ENCODE results near the gene TIMP1.
"Not testable (repeated sequence)": the region's sequence is repeated elsewhere in the genome, so short reads cannot be mapped to it uniquely, and the experiment has no call there.

Gene TIMP1

DNA sequence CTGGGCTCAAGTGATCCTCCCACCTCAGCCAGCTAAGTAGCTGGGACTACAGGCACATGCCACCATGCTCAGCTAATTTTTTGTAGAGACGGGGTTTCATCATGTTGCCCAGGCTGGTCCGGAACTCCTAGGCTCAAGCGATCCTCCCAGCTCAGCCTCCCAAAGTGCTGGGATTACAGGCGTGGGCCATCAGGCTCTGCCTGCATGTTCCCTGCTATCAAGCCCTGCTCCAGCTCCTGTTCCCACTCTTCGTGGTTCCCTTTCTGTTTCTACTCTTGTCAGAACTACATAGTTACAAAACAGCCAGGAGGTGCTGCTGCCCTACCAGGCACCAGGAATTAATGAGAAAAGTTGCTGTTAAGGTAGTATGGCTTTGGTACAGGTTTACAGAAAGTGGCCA is 8.7 kb downstream of the TIMP1 start:
- DNase-seq (ENCODE audit: low read depth, low spot score) = no peak
- no peaks in the 10 kb centered on the region for H3K9me3 ChIP-seq (ENCODE audit: insufficient read depth, low read length)
- H3K36me3 ChIP-seq (ENCODE audit: insufficient read depth, insufficient read length, low read length) = peaks cover 13% of the 10 kb centered on the region
- no peaks in the 10 kb centered on the region for H3K27me3 ChIP-seq (ENCODE audit: insufficient read depth, insufficient read length)
- no peaks in the 10 kb centered on the region for H3K4me1 ChIP-seq (ENCODE audit: insufficient read depth, insufficient read length)
- TF ChIP-seq YY1 (IDR thresholded peaks at IDR 0.05; ENCODE audit: insufficient read depth, insufficient read length) (no peak), ZNF274 (IDR thresholded peaks at IDR 0.05; ENCODE audit: low read depth, low read length) (no peak), SUZ12 (IDR thresholded peaks at IDR 0.05; ENCODE audit: extremely low read depth, insufficient read depth, insufficient read length) (no peak)
- no peak overlapping the region for H3K9ac ChIP-seq (ENCODE audit: insufficient read length, low read depth)
- no peak overlapping the region for H3K4me3 ChIP-seq (ENCODE audit: insufficient read length, low read depth)

GRCh38 chrX:47593522-47593921 is 11.3 kb downstream of the TIMP1 start:
- Histone ChIP-seq H3K9me3 (ENCODE audit: insufficient read depth, low read length) (no peaks in the 10 kb centered on the region), H3K4me1 (ENCODE audit: insufficient read depth, insufficient read length) (no peaks in the 10 kb centered on the region), H3K4me3 (ENCODE audit: insufficient read length, low read depth) (no peak overlapping the region), H3K9ac (ENCODE audit: insufficient read length, low read depth) (no peak overlapping the region), H3K27me3 (ENCODE audit: insufficient read depth, insufficient read length) (no peaks in the 10 kb centered on the region), H3K36me3 (ENCODE audit: insufficient read depth, insufficient read length, low read length) (no peaks in the 10 kb centered on the region)
- no peak for DNase-seq (ENCODE audit: low read depth, low spot score)
- no peak for TF ChIP-seq ZNF274 (IDR thresholded peaks at IDR 0.05; ENCODE audit: low read depth, low read length)
- TF ChIP-seq SUZ12 (IDR thresholded peaks at IDR 0.05; ENCODE audit: extremely low read depth, insufficient read depth, insufficient read length) = no peak
- no peak for TF ChIP-seq YY1 (IDR thresholded peaks at IDR 0.05; ENCODE audit: insufficient read depth, insufficient read length)

GRCh38 chrX:47595716-47596251 is 13.5 kb downstream of the TIMP1 start:
- H3K9me3 ChIP-seq (ENCODE audit: insufficient read depth, low read length) = no peaks in the 10 kb centered on the region
- no peak for DNase-seq (ENCODE audit: low read depth, low spot score)
- H3K27me3 ChIP-seq (ENCODE audit: insufficient read depth, insufficient read length) = no peaks in the 10 kb centered on the region
- H3K36me3 ChIP-seq (ENCODE audit: insufficient read depth, insufficient read length, low read length) = no peaks in the 10 kb centered on the region
- no peak overlapping the region for H3K9ac ChIP-seq (ENCODE audit: insufficient read length, low read depth)
- no peak overlapping the region for H3K4me3 ChIP-seq (ENCODE audit: insufficient read length, low read depth)
- H3K4me1 ChIP-seq (ENCODE audit: insufficient read depth, insufficient read length) = no peaks in the 10 kb centered on the region
- TF ChIP-seq ZNF274 (IDR thresholded peaks at IDR 0.05; ENCODE audit: low read depth, low read length) (no peak), SUZ12 (IDR thresholded peaks at IDR 0.05; ENCODE audit: extremely low read depth, insufficient read depth, insufficient read length) (no peak), YY1 (IDR thresholded peaks at IDR 0.05; ENCODE audit: insufficient read depth, insufficient read length) (no peak)

DNA sequence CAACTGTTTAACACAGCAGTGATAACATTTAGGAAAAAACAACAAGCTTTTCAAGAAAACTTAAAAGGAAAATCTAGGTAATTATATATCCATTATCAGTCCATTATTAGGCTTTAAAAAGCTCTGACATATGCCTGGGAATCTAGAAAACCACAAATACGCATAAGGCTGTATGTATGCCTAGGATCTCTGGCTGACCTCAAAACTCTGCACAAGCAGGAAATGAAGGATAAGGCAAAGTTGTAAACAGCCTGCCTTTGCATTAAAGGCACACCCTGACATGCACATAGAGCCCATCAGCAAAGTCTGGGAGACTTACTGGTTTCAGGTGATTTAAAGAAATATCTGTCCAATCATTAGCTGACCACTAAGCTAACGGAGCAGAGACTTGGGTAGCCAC is 14.0 kb downstream of the TIMP1 start:
- Histone ChIP-seq H3K9ac (ENCODE audit: insufficient read length, low read depth) (no peak overlapping the region), H3K27me3 (ENCODE audit: insufficient read depth, insufficient read length) (no peaks in the 10 kb centered on the region), H3K9me3 (ENCODE audit: insufficient read depth, low read length) (no peaks in the 10 kb centered on the region), H3K4me3 (ENCODE audit: insufficient read length, low read depth) (no peak overlapping the region), H3K36me3 (ENCODE audit: insufficient read depth, insufficient read length, low read length) (no peaks in the 10 kb centered on the region), H3K4me1 (ENCODE audit: insufficient read depth, insufficient read length) (no peaks in the 10 kb centered on the region)
- no peak for DNase-seq (ENCODE audit: low read depth, low spot score)
- TF ChIP-seq SUZ12 (IDR thresholded peaks at IDR 0.05; ENCODE audit: extremely low read depth, insufficient read depth, insufficient read length) (no peak), YY1 (IDR thresholded peaks at IDR 0.05; ENCODE audit: insufficient read depth, insufficient read length) (no peak), ZNF274 (IDR thresholded peaks at IDR 0.05; ENCODE audit: low read depth, low read length) (no peak)

DNA sequence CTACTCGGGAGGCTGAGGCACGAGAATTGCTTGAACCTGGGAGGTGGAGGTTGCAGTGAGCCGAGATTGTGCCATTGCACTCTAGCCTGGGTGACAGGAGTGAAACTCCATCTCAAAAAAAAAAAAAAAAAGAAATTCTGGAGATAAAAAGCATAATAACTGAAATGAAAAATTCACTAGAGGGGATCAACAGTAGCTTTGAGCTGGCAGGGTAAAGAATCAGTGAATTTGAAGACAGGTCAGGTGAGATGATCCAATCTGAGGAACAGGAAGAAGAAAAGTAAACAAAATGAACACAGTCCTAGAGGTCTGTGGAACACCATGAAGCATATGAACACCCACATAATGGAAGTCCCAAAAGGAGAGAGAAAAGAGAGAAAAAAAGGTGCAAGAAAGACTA is 15.0 kb downstream of the TIMP1 start:
- no peak for TF ChIP-seq SUZ12 (IDR thresholded peaks at IDR 0.05; ENCODE audit: extremely low read depth, insufficient read depth, insufficient read length)
- TF ChIP-seq YY1 (IDR thresholded peaks at IDR 0.05; ENCODE audit: insufficient read depth, insufficient read length) = no peak
- TF ChIP-seq ZNF274 (IDR thresholded peaks at IDR 0.05; ENCODE audit: low read depth, low read length) = no peak
- no peak for DNase-seq (ENCODE audit: low read depth, low spot score)

GRCh38 chrX:47603125-47603524 is 20.9 kb downstream of the TIMP1 start:
- not testable (repeated sequence) for H3K36me3 ChIP-seq (ENCODE audit: insufficient read depth, insufficient read length, low read length); H3K4me1 ChIP-seq (ENCODE audit: insufficient read depth, insufficient read length); H3K9ac ChIP-seq (ENCODE audit: insufficient read length, low read depth); H3K27me3 ChIP-seq (ENCODE audit: insufficient read depth, insufficient read length); H3K4me3 ChIP-seq (ENCODE audit: insufficient read length, low read depth); H3K9me3 ChIP-seq (ENCODE audit: insufficient read depth, low read length); DNase-seq (ENCODE audit: low read depth, low spot score)

More for the DNA sequence above, 15.0 kb downstream of the TIMP1 start:
- no peaks in the 10 kb centered on the region for H3K36me3 ChIP-seq (ENCODE audit: insufficient read depth, insufficient read length, low read length)
- H3K4me3 ChIP-seq (ENCODE audit: insufficient read length, low read depth) = no peak overlapping the region
- H3K9ac ChIP-seq (ENCODE audit: insufficient read length, low read depth) = no peak overlapping the region
- H3K9me3 ChIP-seq (ENCODE audit: insufficient read depth, low read length) = no peaks in the 10 kb centered on the region
- no peaks in the 10 kb centered on the region for H3K4me1 ChIP-seq (ENCODE audit: insufficient read depth, insufficient read length)
- no peaks in the 10 kb centered on the region for H3K27me3 ChIP-seq (ENCODE audit: insufficient read depth, insufficient read length)

- Histone ChIP-seq H3K9ac (ENCODE audit: insufficient read length, low read depth) (no peak overlapping the region), H3K27me3 (ENCODE audit: insufficient read depth, insufficient read length) (no peaks in the 10 kb centered on the region), H3K9me3 (ENCODE audit: insufficient read depth, low read length) (no peaks in the 10 kb centered on the region), H3K36me3 (ENCODE audit: insufficient read depth, insufficient read length, low read length) (no peaks in the 10 kb centered on the region), H3K4me3 (ENCODE audit: insufficient read length, low read depth) (no peak overlapping the region), H3K4me1 (ENCODE audit: insufficient read depth, insufficient read length) (peaks cover 5% of the 10 kb centered on the region)
- DNase-seq (ENCODE audit: low read depth, low spot score) = no peak
- no peak for TF ChIP-seq YY1 (IDR thresholded peaks at IDR 0.05; ENCODE audit: insufficient read depth, insufficient read length)
- TF ChIP-seq SUZ12 (IDR thresholded peaks at IDR 0.05; ENCODE audit: extremely low read depth, insufficient read depth, insufficient read length) = no peak
- no peak for TF ChIP-seq ZNF274 (IDR thresholded peaks at IDR 0.05; ENCODE audit: low read depth, low read length)
Observed at GRCh38 chrX:47605024-47605423, 22.8 kb downstream of the TIMP1 start.

- H3K9ac ChIP-seq (ENCODE audit: insufficient read length, low read depth) = no peak overlapping the region
- no peak overlapping the region for H3K4me3 ChIP-seq (ENCODE audit: insufficient read length, low read depth)
- no peaks in the 10 kb centered on the region for H3K36me3 ChIP-seq (ENCODE audit: insufficient read depth, insufficient read length, low read length)
- peaks cover 5% of the 10 kb centered on the region for H3K4me1 ChIP-seq (ENCODE audit: insufficient read depth, insufficient read length)
- TF ChIP-seq YY1 (IDR thresholded peaks at IDR 0.05; ENCODE audit: insufficient read depth, insufficient read length) = no peak
- H3K27me3 ChIP-seq (ENCODE audit: insufficient read depth, insufficient read length) = no peaks in the 10 kb centered on the region
- DNase-seq (ENCODE audit: low read depth, low spot score) = no peak
- no peaks in the 10 kb centered on the region for H3K9me3 ChIP-seq (ENCODE audit: insufficient read depth, low read length)
Observed at GRCh38 chrX:47607091-47607490, 24.9 kb downstream of the TIMP1 start.

All from NT2/D1 (cell line).